Measurements from ENCODE around the gene B3GNT5. TPM values are rescaled to one million over a fixed set of nuclear protein-coding genes. Genes with fewer than 3 reads are reported as not detected.

B3GNT5 gene
- total and polyA plus RNA-seq, 9 of the 15 experiments (the other 6 are each of a cell fraction or from before 2014, with no cell fraction given) = 8.8 to 23.8 (median 14.4) TPM

GRCh38 chr3:183287301-183287971 is 34.4 kb downstream of the B3GNT5 start (continued):
- TF ChIP-seq CHD7 (IDR thresholded peaks at IDR 0.05; ENCODE audit: low read depth, low read length) (no peak), ZNF282 (CRISPR knock-in tag; IDR thresholded peaks at IDR 0.05) (no peak), RBM39 (optimal IDR thresholded peaks at IDR 0.05; ENCODE audit: low read depth, low read length) (no peak), OTX1 (CRISPR knock-in tag; IDR thresholded peaks at IDR 0.05) (no peak), ZNF124 (CRISPR knock-in tag; IDR thresholded peaks at IDR 0.05) (no peak), XRCC4 (IDR thresholded peaks at IDR 0.05; ENCODE audit: extremely low read depth, insufficient read depth, insufficient read length) (no peak), HCFC1 (IDR thresholded peaks at IDR 0.05; ENCODE audit: low read depth, low read length) (no peak), MXI1 (IDR thresholded peaks at IDR 0.05; ENCODE audit: low read depth, low read length) (no peak), CREB3 (tag; conservative IDR thresholded peaks at IDR 0.05; ENCODE audit: low read depth) (peak; percentile 87), SMAD3 (CRISPR knock-in tag; conservative IDR thresholded peaks at IDR 0.05) (no peak; the same call in 1 of the 2 replicates)
